DMS53 treated with DMSO at 0.1 percent for 48 hours (cell line): ENCODE results near the gene IQSEC1.

Source experiments
- DNase-seq: peaks from one replicate; lab custom pipeline; 2025; ENCODE audit not compliant: unreplicated experiment; lab: John Stamatoyannopoulos, UW

Gene IQSEC1

DNA sequence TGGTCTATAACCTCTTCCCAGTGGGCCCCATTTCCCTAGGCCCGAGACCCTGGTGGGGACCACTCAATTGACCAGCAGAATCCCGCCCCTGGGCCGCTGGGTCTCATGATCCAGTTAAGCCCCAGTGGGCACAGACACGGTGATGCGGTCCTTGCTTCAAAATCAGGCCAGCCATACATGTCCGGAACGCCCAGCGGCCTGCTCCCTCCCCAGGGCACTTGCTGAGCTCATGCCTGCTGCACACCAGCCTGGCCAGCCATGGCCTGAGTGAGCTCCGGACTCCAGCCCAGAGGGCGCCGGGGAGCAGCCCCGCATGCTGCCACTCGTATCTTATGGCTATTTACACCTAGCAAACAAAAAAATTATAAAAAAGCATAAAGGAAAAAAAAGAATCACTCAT is 34.4 kb upstream of the IQSEC1 start:
- DNase-seq: no peak

- peak; percentile 33 for DNase-seq
Measured at GRCh38 chr3:13106308-13107001, 33.2 kb upstream of the IQSEC1 start.

GRCh38 chr3:13105896-13106250 is 32.6 kb upstream of the IQSEC1 start:
- no peak for DNase-seq

- no peak for DNase-seq
Measured at GRCh38 chr3:13105181-13105895, 32.1 kb upstream of the IQSEC1 start.

DNA sequence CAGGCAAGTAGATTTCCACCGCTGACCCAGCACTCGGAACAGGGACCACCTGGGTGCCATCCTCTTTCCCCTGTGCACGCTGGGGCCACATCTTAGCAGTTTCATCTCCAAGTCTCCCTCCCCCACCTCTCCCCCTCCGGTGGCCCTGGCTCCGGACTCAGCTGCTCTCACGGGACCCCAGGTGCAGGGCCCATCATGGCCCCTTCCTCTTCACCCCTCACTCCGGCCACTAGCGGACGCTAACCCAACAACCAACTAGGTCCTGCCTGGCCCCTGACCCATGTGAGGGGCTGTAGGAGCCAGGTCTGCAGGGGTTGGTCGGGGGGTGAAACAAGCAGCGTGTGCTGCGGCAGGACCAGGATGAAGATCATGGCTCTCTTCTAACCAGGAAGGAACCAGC is 31.3 kb upstream of the IQSEC1 start:
- DNase-seq: no peak

DNA sequence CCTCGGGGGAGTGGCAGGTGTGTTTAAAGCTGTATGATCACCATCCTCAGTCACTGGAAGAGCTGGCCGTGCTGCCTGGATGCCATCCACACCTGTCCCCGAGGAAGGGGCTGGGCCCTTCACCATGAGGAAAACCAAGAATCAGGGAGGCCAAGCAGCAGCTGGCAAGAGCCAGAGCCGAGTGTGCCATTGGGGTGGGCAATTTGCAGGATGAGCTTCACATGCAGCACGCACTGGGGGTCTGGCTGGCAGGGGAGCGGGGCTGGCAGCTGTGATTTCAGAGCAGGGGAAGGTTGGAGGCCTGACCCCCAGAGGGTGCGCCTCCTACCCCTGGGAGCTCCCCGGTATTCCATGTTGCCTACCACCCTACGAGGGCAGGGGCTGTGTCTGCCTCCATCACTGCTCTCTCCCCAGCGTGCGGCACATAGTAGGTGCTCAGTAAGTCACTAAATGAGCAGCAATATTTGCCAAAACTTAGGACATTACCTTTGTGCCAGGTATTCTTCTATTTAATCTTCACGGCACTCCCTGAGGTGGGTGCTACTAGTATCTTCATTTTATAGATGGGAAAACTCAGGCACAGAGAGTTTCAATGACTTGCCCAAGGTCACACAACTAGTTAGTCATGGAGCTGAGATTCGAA is 30.3 kb upstream of the IQSEC1 start:
- DNase-seq: no peak

GRCh38 chr3:13102386-13103345 is 29.4 kb upstream of the IQSEC1 start:
- DNase-seq: no peak

- no peak for DNase-seq
Measured at GRCh38 chr3:13099707-13100106, 26.5 kb upstream of the IQSEC1 start.

- DNase-seq: no peak
Measured at GRCh38 chr3:13098192-13098988, 25.2 kb upstream of the IQSEC1 start.

DNA sequence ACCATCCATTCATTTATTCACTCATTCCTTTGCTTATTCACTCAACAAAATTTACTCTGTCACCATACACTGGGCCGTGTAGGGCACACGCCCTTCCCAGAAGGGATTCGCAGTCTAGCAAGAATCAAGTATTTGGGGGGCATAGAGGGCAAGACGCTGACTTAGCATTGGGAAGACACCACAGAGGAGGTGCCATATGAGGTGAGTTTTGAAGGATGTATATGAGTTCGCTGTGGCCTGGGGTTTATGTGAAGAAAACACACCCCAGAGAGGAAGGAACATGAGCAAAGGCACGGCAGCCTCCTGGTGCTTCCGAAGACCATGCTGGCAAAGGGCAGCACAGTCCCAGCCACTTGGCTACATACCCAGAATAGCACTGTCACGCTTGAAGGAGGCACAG is 23.1 kb upstream of the IQSEC1 start:
- no peak for DNase-seq

- no peak for DNase-seq
Measured at GRCh38 chr3:13095408-13095937, 22.2 kb upstream of the IQSEC1 start.

DNA sequence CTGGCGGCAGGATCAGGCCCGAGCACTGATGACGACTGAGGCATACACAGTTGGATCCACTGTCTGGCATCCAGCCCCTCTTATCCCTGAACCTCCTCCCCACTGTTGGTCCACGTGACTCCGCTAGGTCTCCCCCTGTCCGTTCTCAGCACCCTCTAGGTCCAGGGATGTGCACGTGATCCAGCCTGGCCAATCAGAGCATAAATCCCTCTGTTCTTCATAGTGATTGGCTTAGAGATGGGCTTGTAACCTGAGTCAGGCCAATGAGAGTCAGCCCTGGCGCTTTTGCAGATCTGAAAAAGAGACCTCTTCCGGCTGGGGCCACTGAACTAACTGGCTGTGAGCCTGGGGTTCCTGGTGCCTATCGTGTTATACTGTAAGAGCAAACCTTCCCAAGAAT is 20.5 kb upstream of the IQSEC1 start:
- DNase-seq: no peak

DNA sequence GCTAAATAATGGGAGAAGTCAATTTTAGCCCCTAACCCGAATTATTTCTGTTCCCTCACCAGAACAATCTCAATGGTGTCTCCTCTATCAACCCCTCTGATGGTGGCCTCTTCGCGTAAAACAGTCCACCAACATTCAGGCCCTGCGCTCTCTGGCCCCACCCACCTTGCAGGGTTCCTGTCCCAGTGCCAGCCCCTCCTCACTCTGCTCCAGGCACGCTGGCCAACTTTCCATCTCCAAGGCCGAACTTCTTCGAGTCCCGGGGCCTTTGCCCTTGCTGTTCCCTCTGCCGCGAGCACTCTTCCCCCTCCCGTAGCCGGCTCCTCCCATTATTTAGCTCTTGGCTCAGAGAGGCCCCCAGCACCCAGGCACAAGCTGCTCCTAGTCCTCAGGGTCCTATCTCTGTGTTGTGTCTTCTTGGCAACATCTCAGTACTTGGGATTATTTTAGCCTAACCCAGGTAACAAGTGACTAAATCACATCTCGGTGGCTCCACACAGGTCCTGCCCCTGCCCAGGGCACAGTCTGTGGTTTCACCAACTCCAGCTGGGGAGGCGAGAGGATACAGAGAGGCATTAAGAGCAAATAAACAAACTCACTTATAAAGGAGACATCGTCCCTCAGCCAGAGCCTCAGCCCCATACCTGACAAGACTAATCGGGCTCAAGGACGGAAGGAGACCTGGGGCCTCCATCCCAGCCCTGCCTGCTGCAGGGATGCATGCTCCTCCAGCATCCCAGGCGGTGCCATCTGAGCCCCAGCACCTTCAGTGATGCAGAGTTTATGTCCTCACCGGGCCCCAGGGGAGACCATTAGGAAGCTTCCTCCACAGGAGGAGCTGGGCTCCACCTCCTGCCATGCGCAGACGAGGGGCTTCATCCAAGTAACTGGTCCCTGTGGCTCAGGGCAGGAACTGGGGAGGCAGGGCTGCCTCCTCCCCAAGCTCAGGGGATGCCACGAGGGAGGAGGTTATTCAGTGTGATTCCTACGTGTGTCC is 19.7 kb upstream of the IQSEC1 start:
- DNase-seq: no peak

- DNase-seq: peak; percentile 22
Measured at GRCh38 chr3:13091898-13092611, 18.8 kb upstream of the IQSEC1 start.

DNA sequence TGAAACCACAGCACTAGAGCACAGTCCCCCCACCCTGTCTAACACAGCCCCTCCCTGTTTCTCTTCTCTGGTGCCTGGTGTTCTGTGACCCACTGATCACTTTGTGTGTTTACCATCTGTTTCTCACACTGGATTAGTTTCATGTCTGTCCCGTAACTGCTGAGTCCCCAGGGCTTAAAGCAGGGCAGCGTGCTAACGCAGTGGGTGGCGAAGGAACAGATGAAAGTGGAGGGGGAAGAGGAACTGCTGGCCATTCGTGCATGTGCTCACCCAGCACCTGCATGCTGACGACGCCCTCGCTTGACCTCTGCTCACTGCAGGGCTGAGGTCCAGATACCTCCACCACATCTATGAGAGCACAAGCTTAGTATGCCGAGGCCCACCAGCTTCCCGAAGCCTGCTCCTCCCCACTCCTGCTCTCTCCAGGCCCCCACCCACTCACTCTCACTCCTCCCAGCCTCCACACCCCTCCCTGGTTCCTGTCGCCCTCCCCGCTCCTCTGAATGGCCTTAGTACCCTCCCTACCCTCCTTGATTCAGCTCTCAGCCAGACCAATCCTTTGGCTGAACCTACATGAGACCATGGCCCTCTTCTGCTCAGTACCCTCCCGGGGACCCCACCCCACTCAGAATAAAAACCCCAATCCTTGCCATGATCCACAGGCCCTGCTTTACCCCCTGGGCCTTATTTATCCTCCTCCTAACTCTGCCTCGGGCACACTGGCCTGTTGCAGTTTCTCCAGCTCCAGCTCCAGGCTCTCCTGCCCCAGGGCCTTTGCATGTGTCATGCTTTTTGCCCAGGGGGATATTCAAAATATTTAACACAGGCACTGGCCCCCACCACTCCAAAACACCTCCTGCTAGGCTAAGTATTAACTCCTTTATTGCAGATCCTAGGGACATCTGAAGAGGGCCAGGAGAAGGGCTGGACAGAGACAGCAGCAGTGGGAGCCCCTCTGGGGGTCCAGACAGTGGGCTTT is 15.1 kb upstream of the IQSEC1 start:
- no peak for DNase-seq

GRCh38 chr3:13087320-13087990 is 14.2 kb upstream of the IQSEC1 start:
- DNase-seq: no peak
